A673 (cell line): Measurements from ENCODE around the gene TBL2.

Experiments
- EZH2 ChIP-seq: fragments of 200-600 bp; sonication (generic); IDR thresholded peaks from 2 replicates; pipeline ENCODE4 v1.6.1; 2017; ENCODE audit warnings: borderline replicate concordance, low read depth, mild to moderate bottlenecking, mixed read lengths, antibody characterized with exemption, low read length; ENCODE audit not compliant: poor library complexity, severe bottlenecking
- TF ChIP-seq, protein P1 (sequence below): fragments of 300-800, 200-600 bp; sonication (generic); conservative IDR thresholded peaks from 2 replicates; pipeline ENCODE4 v1.5.1; 2017; ENCODE audit warnings: low read depth, mild to moderate bottlenecking, antibody characterized with exemption, low read length, moderate library complexity, mixed read lengths

DNA sequence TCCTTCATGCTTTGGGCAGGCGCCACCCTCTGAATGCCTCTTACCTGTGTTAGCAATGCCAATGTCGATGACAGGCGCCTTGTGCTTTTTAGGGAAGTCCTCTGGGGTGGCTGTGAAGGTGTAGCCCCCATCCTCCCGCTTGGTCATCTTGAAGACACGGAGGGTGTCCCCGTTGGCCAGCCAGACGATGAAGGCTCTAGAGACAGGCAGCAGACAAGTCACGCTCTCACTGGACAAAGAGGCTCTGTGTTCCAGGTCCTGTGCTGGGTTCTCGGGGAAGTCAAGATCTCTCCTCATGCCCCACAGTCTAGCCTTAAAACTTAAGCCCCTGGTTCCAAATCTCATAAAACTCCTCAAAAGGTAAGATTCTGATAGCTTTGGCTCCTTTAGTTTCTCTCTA is 5.1 kb downstream of the TBL2 start:
- TF ChIP-seq EZH2 = no peak
- TF ChIP-seq, protein P1, sequence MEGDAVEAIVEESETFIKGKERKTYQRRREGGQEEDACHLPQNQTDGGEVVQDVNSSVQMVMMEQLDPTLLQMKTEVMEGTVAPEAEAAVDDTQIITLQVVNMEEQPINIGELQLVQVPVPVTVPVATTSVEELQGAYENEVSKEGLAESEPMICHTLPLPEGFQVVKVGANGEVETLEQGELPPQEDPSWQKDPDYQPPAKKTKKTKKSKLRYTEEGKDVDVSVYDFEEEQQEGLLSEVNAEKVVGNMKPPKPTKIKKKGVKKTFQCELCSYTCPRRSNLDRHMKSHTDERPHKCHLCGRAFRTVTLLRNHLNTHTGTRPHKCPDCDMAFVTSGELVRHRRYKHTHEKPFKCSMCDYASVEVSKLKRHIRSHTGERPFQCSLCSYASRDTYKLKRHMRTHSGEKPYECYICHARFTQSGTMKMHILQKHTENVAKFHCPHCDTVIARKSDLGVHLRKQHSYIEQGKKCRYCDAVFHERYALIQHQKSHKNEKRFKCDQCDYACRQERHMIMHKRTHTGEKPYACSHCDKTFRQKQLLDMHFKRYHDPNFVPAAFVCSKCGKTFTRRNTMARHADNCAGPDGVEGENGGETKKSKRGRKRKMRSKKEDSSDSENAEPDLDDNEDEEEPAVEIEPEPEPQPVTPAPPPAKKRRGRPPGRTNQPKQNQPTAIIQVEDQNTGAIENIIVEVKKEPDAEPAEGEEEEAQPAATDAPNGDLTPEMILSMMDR = no peak
